Activated CD8-positive, alpha-beta memory T cell treated with anti-CD3 and anti-CD28 coated beads, Interleukin-2, amount 50 U/mL, for 24 hours (primary cell): Measurements from ENCODE around the gene FAM89A.
"Not testable (repeated sequence)": the region's sequence is repeated elsewhere in the genome, so short reads cannot be mapped to it uniquely, and the experiment has no call there.

Experiments
- DNase-seq: peaks from one replicate; pipeline ENCODE4 v3.0.0-alpha.2; 2020; ENCODE audit errors: extremely low read depth

FAM89A gene

DNA sequence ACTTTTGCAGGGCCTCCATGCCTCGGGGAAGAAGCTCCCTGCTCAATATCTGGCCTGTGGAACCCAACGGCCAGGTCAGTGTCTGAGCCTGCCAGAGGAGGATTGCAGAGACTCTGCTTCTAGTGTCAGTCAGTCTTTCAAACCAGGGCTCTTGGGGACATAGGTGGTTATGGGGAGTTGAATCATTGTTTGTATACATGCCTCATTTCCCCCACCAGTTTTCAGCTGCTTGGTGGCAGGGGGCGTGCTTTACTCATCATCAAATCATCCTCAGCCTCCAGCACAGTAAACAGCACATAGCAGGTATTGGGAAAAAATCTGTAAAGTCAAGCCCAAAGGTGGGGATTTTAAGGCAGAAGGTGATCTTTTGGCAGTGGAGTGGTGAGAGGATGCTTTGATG lies 17.4 kb upstream of the FAM89A start:
- no peak for DNase-seq

DNA sequence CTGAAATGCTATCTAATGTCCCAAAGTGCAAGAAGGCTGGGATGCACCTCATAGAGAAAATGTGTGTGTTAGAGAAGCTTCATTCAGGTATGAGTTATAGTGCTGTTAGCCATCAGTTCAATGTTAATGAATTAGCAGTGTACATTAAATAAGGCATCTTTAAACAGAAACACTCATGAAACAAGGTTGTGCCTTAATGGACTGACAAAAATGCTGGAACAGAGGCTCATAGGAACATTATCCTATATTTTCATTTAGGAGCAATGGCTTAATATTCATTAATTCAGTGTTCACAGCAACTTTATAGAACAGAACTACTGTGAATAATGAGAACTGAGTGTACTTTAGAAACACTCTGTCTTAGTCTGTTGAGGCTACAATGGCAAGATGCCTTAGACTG lies 15.2 kb upstream of the FAM89A start:
- DNase-seq, result no peak

DNA sequence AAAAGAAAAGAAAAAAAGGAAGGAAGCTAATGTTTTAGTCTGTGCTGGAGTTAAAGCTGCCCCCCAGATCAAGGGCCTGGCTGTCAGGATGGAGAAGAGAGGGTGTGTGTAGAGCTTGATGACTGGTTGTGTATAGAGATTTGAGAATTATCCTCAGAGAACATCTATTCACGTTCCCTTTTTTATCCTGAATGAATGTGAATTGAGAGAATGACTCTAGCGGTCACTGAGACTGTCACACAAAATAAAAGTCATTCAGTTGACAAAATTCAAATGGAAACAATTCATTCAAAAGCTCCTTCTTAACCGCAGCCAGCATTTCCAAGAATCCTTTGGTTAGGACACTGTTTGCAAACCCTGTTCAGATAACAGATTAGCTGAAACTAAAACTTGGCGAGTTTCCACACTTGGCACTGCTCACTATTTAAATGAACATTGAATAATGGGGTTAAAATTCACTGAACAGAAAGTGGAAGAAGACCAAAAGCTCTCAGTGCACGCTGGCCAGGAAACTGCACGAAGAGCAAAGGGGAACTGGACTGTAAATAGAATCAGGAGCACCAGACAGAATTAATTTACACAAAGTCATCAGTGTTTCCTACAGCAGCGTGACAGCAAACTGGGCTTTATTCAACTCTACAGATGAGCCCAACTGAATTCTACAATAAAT lies 13.6 kb upstream of the FAM89A start:
- no peak for DNase-seq

DNA sequence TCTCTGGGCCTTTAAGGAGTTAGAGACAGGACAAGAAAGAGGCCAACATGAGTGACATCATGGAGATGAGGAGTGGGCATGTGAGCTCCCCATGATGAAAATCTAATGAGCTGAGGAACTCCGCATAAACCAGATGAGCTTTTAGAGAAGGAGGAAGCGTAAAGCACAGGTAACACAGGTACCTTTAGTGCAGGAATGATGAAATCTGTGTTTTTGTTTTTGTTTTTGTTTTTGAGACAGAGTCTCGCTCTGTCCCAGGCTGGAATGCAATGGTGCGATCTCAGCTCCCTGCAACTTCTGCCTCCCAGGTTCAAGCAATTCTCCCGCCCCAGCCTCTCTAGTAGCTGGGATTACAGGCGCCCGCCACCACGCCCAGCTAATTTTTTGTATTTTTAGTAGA lies 12.7 kb upstream of the FAM89A start:
- no peak for DNase-seq

DNA sequence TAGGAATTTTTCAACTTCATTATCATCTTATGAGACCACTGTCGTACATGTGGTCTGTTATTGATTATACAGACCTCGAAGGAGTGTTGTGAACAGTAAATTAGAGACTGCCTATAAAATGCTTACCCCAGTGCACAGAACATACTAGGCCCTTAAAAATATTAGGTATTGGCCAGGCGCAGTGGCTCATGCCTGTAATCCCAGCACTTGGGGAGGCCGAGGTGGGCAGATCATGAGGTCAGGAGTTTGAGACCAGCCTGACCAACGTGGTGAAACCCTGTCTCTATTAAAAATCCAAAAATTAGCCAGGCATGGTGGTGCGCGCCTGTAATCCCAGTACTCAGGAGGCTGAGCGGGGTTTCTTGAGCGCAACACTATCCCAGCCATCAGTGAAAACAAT lies 10.9 kb upstream of the FAM89A start:
- DNase-seq, result not testable (repeated sequence)

DNA sequence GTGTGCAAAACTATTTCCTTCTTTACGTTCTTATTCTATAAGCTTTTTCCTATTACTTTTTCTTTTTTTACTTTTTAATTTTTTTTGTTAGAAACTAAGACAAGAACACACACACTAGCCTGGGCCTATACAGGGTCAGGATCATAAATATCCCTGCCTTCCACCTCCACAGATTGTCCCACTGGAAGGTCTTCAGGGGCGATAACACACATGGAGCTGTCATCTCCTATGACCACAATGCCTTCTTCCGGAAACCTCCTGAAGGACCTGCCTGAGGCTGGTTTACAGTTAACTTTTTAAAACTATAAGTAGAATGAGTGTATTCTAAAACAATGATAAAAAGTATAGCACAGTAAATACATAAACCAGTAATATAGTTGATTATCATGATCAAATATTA lies 10.3 kb upstream of the FAM89A start:
- no peak for DNase-seq

DNA sequence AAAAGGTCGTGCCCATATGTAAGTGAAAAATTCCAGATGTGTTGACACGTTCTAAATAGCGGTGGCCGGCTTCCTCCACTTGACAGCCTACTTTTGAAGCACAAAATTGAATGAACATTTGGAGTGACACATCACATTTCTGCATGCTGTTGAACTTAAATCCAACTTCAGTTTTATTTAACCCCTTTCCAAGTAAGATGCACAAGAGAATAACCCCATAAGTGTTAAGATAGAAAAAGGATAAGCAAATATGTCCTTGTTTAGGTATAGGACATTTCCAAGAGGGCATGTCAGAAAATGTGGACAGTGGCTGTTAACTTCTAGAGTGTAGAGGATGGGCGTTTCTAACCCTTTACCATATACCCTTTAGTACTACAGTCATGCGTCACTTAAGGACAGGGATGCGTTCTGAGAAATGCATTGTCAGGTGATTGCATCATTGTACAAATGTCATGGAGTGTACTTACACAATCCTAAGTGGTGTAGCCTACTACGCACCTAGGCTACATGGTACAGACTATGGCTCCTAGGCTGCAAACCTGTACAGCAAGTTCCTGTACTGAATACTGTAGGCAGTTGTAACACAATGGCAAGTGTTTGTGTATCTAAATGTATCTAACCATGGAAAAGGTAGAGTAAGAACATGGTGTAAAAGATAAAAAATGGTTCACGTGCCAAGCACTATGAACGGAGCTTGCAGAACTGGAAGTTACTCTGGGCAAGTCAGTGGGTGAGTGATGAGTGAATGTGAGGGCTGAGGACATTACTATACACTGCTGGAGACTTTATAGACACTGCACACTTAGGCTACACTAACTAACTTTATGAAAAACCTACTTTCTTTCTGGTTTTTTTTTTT lies 9.3 kb upstream of the FAM89A start:
- DNase-seq, result no peak

DNA sequence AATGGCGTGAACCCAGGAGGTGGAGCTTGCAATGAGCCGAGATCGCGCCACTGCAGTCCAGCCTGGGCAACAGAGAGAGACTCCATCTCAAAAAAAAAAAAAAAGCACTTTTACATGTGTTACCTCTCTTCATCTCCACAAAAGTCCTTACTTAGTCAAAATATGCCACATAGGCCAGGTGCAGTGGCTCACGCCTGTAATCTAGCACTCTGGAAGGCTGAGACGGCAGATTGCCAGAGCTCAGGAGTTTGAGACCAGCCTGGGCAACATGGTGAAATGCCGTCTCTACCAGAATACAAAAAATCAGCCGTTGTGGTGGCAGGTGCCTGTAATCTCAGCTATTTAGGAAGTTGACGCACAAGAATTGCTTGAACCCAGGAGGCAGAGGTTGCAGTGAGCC lies 8.4 kb upstream of the FAM89A start:
- DNase-seq, result not testable (repeated sequence)

DNA sequence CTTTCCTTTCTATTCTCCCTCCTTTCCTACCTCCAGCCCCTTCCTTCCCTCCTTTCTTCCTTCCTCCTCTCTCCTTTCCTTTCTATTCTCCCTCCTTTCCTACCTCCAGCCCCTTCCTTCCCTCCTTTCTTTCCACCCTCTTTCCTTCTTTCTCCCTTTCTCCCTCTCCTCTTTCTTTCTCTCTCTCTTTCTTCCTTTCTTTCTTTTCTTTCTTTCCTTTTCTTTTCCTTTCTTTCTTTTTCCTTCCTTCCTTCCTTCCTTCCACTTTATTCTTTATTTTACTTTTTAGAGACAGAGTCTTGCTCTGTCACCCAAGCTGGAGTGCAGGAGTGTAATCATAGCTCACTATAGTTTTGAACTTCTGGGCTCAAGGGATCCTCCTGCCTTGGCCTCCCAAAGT lies 7.5 kb upstream of the FAM89A start:
- not testable (repeated sequence) for DNase-seq

DNA sequence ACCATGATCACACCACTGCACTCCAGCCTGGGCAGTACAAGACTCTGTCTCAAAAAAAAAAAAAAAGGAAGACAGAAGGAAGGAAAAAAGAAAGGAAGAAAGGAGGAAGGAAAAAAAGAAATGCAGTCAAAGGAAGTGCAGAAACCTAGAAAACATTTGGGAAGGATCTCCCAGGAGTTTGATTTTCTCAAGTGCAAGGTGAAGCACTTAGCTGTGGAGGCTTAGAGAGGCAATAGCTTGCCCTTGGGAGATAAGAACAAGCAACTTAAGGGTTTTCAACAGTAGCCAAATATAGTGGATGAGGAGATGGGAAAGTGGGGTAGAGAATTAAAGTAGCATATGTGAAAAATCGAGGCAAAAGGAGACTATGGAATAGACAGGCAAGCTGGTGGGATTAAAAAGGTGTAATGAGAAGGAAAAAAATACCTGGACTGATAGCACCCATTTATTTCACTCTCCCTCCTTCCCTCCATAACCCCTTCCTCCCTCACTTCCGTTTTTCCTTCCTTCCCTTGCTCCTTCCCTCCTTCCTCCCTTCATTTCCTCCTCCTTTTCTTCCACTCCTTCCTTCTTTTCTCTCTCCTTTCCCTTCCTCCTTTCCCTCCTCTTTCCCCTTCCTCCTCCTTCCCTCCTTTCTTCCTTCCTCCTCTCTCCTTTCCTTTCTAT lies 6.8 kb upstream of the FAM89A start:
- no peak for DNase-seq

DNA sequence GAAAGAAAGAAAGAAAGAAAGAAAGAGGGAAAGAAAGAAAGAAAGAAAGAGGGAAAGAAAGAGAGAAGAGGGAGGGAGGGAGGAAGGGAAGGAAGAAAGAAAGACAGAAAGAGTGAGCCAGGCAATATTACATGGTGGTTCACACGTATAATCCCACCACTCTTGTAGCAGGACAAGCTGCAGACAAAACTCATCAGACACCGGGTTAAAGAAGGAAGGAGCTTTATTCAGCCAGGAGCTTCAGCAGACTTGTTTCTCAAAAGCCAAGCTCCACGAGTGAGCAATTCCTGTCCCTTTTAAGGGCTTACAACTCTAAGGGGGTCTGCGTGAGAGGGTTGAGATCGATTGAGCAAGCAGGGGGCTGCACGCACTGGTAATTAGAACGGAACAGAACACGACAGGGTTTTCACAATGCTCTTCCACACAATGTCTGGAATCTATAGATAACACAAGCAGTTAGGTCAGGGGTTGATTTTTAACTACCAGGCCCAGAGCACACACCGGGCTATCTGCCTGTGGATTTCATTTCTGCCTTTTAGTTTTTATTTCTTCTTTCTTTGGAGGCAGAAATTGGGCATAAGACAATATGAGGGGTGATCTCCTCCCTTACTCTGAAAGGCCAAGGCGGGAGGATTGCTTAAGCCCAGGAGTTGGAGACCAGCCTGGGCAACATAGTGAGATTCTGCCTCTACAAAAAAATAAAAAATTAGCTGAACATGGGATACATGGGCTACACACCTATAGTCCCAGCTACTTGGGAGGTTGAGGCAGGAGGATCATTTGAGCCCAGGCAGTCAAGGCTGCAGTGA lies 6.1 kb upstream of the FAM89A start:
- not testable (repeated sequence) for DNase-seq

DNA sequence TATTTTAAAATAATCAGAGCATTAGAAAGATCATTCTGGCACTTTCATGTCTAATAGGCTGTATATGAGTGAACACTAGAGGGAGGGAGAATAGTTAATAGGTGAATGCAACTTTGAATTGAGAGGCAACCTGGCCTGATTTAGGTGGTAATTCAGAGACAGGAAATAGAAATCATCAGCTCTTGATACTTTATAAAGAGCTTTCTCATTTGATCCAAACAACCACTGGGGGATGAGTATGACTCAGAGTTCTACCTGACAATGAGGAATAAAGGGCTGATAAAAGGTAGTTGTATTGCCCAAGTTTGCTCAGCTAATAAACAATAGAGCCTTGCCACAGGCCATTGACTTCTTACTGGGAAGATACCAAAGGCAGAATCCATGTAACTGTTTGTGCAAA lies 5.2 kb upstream of the FAM89A start:
- DNase-seq, result no peak

DNA sequence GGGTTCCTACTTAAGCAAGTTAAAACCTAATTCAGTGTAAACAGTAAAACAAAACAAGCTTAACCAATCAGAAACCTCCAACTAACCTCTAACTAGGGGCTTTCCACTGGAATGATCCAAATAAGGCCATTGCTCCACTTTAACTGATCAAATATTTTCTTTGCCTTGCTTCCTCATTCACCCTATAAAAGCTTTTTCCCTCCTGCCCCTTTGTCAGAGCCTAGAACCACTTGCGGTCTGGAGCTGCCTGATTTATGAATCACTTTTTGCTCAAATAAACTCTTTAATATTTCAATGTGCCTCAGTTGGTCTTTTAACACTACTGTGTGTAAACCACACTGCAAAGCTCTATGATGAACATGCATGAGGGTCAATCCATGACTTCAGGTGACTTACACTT lies 4.5 kb upstream of the FAM89A start:
- DNase-seq, result no peak

DNA sequence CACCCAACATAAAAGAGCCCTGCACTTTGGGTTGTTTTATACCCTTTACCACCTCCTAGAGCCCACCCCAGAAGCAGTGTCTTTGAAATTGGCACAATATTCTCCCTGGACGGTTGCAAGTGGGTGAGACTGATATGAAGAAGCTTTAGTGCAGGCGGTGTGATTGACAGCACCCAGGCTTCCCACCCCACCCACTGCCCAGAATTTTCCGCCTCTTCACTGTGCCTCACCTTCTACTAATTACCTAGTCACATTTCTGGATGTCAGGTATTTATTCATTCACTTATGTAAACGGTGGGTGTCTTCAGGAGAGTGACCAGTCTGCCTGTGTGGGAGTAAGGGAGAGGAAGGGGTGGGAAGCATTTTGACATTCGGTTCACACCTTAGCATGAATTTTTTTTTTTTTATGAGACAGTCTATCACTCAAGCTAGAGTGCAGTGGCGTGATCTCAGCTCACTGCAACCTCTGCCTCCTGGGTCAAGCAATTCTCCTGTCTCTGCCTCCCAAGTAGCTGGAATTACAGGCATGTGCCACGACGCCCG lies 1.7 kb upstream of the FAM89A start:
- DNase-seq, result no peak

DNA sequence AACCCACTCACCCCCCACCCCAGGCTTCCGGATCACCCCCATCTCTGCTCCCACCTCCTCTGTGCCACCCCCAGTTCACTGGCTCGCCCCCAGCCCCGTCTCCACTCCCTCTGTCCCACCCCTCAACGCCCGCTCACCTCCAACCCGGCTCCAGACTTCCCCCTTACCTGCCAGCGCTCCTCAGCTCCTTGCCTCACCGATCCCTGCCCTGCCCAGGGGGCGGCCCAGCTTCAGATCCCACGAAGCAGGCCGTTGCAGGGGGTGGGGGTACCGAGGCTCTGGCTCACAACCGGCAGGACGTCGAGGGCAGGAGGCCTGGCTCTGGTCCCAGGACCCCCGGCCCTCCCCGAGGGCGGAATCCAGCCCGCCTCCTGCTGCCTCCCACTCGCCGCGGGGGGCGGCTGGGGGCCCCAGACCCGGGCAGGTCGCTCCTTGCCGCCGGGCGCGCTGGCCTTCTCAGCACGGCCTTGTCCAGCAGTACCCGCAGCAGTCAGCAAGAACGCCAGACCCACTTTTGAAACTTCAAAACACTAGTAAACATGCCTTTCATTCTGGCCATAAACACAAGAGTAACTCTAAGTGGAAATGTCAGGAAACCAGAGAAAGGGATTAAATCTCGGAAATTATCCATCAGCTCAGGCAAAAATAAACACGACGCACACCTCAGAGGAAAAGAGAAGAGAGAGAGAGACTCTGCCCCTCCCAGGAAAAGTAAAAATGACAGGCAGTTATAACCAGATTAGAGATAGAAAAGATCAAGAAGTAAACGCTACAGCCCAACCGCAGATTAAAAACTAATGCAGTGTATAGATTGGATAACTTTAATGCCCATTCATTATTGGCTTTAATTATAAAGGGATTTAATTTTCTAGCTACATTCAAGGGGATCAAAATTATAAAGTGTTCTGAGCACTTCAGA lies 1.0 kb upstream of the FAM89A start:
- no peak for DNase-seq

DNA sequence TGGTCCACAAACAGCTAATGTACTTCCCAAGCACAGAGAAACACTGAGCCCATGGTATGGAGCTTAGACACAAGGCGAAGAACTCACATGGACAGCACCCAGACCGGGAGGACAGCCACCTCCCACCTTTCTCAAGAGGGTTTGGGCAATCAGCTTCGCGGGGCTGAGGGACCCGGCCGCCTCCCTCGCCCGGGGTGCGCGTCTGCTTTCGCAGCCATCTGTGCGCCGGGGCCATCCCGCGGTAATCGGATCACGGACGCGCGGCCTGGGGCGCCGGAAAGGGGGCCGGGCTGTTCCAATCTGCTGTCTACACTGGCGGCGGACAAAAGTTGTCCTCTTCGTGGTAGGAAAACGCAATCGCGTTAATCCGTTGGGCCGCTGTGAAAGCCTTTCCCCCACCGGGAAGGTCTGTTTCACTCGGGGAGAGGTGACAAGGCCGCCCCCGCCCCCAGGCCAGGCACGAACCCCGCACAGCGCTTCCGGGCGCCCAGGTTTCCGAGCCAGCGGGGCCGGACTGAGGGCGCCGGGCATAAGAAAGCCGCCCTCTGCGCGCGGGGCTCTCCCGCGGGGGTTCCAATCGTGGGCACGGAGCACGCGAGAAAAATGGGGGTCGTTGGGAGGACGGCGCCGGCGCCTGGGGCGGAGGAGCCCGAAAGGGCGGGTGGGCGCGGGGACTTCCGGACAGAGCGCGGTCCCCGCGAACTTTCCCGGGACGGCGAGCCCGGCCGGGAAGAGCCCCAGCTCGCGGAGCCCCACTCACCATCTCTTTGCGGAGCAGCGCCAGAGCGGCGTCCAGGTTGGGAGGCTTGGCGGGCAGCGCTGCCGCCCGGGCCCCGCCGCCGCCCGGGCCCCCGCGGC lies 664 bp downstream of the FAM89A start:
- DNase-seq, result peak; percentile 9

DNA sequence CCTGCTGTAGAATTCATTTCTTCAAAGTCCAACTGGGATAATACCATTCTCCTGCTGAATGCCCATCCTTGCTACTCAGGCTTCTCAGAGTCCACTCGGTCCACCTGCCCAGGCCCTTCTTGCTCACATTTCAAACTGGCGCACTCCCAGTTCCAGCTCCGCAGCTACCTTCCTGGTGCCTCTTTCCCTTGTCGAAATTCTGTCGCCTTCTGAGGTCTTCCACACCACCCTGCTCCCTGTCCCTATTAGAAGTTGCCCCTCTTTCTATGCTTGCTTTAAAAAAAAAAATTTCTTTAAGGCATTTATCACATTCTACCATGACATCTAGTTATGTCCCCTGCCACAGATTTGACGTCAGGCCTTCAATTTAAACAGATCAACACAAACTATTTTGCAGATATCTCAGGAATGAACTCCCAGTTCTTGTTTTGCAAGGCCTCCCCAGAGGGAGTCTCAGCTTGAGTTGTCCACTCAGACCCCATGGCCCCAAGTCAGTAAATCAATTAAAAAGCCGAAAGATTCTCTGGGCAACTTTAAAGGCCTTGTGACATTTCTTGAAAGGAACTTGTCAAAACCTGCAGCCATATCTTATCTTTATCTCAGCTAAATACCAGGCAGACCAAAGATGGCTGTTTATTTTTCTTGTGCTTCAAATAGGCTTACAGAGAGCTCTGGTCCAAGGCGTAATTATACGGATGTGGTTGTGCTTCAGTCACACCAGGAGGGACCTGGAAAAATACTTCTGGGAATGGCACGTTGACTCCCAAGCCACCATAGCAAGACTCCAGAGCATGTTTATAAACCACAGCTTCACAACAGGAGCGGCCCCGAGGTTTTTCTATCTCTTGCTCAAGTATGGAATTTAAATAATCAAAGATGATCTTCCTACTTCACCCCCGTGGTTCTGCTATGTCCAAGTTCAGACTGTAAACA lies 2.2 kb downstream of the FAM89A start:
- DNase-seq, result no peak

DNA sequence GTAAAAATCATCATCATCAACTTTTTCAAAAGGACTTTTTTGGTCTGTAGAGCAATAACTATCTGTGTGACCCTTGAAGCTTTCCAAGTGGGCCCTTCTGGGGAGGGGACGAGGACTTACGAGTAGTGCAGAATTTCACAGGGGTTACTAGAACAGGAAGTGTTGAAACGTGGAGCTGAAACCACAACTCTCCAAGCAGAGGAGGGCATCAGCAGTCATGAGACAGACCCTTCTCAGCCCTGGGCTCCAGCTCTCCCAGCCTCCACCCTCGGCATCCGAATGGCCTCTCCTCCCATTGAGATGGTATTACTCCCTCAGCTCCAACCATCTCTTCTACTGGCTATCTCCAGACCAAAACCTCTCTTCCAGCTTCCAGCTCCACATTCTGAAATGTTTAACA lies 3.6 kb downstream of the FAM89A start:
- no peak for DNase-seq

DNA sequence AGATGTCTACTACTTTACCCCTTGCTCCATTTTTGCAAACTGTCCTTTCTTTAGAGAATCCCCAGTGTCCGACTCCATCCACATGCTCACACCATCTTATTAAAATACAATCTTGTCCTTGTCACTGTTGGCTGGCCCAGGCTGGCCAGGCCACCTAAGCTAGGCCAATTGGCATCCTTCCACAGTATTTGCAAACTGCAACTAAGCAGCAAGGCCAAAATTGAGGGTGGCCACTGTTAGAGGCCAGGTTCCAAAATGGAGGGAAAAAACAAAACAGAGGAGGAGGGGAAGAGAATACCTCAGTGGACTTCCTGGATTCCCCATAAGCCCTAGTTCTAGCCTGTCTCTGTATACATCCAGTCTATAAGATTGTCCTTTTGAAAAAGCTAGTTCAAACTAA lies 4.3 kb downstream of the FAM89A start:
- no peak for DNase-seq
